HCT116 (cell line): ENCODE data around the gene FAM53B. TPM values are rescaled to one million over a fixed set of nuclear protein-coding genes. Genes with fewer than 3 reads are reported as not detected.

ENCODE experiments used
- ATAC-seq: fragments of 200-7000 bp; cut with Tn5 transposase; 2 replicates; pipeline ENCODE4 v1.9.1; 2020; ENCODE audit warnings: mild to moderate bottlenecking, moderate library complexity
- BruUV-seq: library from RNA; stranded (reverse); fragments of 400-500 nt; replicated peaks from 2 replicates; lab custom pipeline; 2021; lab: Mats Ljungman, UMichigan
- CTCF ChIA-PET: fragments of 300-600 bp; sonication (Branson Sonifier 250); formaldehyde crosslinking; loops from one replicate; lab custom pipeline; 2021; ENCODE audit warnings: antibody characterized with exemption; lab: Charles Lee
- POLR2A ChIA-PET: fragments of 300-600, 350-600 bp; sonication (Branson Sonifier 250); formaldehyde crosslinking; loops from one replicate; lab custom pipeline; 2021; ENCODE audit warnings: antibody characterized with exemption; lab: Charles Lee
- RAD21 ChIA-PET, 2 experiments: fragments of 300-600 bp; sonication (Branson Sonifier 250); formaldehyde crosslinking; loops; one replicate each; lab custom pipeline; 2023; ENCODE audit warnings: low total read pairs in 2 of 2; ENCODE audit not compliant: uncharacterized antibody in 2 of 2, unreplicated experiment in 2 of 2, low non-redundant PET in 1 of 2; lab: Charles Lee
- DNase-seq: peaks from one replicate; pipeline ENCODE4 v3.0.0-alpha.2; 2010; ENCODE audit warnings: low read depth, low spot score
- H2AFZ ChIP-seq: fragments of 200-600 bp; shearing (Covaris generic), sonication (generic); 2 replicates; pipeline ENCODE4 v1.6.1; 2017; ENCODE audit warnings: low read depth, mixed run types, mixed read lengths, antibody characterized with exemption, low read length; ENCODE audit not compliant: poor library complexity, severe bottlenecking
- H3K27ac ChIP-seq: 2 replicates; pipeline ENCODE4 v1.5.1; 2012; ENCODE audit warnings: low read depth, low read length
- H3K27me3 ChIP-seq: fragments of 200-600 bp; sonication (generic); 2 replicates; pipeline ENCODE4 v1.6.1; 2016; ENCODE audit warnings: mixed run types, low read length, mixed read lengths; ENCODE audit not compliant: insufficient read depth
- H3K36me3 ChIP-seq, 2 experiments: fragments of 200-500 bp in 1 of 2; fragments of 200-600 bp in 1 of 2; sonication (Bioruptor generic) in 1 of 2; sonication (generic) in 1 of 2; 2 replicates each; pipeline versions ENCODE4 v1.5.1 to v1.6.1; 2014 to 2016; ENCODE audit warnings: low read length in 2 of 2, inconsistent platforms in 1 of 2, mixed read lengths in 1 of 2, mixed run types in 1 of 2; ENCODE audit not compliant: insufficient read depth in 2 of 2, control insufficient read depth in 1 of 2
- H3K4me1 ChIP-seq, 2 experiments: fragments of 200-600 bp in 1 of 2; sonication (generic) in 1 of 2; 2 replicates each; pipeline versions ENCODE4 v1.5.1 to v1.6.1; 2012 to 2017; ENCODE audit warnings: low read length in 2 of 2, inconsistent platforms in 1 of 2, mild to moderate bottlenecking in 1 of 2, mixed read lengths in 1 of 2, mixed run types in 1 of 2, moderate library complexity in 1 of 2; ENCODE audit not compliant: insufficient read depth in 2 of 2, control insufficient read depth in 1 of 2
- H3K4me2 ChIP-seq: fragments of 200-600 bp; sonication (generic); 2 replicates; pipeline ENCODE4 v1.6.1; 2017; ENCODE audit warnings: mixed run types, low read length, mixed read lengths
- H3K4me3 ChIP-seq, 2 experiments: fragments of 200-600 bp in 1 of 2; sonication (generic) in 1 of 2; replicated peaks in 1 of 2; 2 replicates each; pipeline ENCODE4 v1.5.1; 2011 to 2016; ENCODE audit warnings: low read length in 2 of 2, control low read depth in 1 of 2, low read depth in 1 of 2, mild to moderate bottlenecking in 1 of 2, mixed read lengths in 1 of 2, mixed run types in 1 of 2
- H3K79me2 ChIP-seq: fragments of 200-600 bp; sonication (generic); 2 replicates; pipeline ENCODE4 v1.6.1; 2017; ENCODE audit warnings: mild to moderate bottlenecking, mixed run types, low read length, moderate library complexity, mixed read lengths; ENCODE audit not compliant: insufficient read depth
- H3K9ac ChIP-seq: fragments of 200-600 bp; sonication (generic); 2 replicates; pipeline ENCODE4 v1.6.1; 2016; ENCODE audit warnings: low read length, mixed read lengths
- H3K9me2 ChIP-seq: fragments of 200-600 bp; sonication (generic), shearing (Covaris generic); 2 replicates; pipeline ENCODE4 v1.6.1; 2017; ENCODE audit warnings: mixed run types, mild to moderate bottlenecking, moderate library complexity; ENCODE audit not compliant: insufficient read depth
- H3K9me3 ChIP-seq, 2 experiments: fragments of 200-500 bp in 1 of 2; fragments of 200-600 bp in 1 of 2; sonication (Bioruptor generic) in 1 of 2; sonication (generic) in 1 of 2; 2 replicates each; pipeline ENCODE4 v1.6.1; 2014 to 2017; ENCODE audit warnings: low read length in 2 of 2, mixed read lengths in 2 of 2, inconsistent platforms in 1 of 2, low read depth in 1 of 2, mild to moderate bottlenecking in 1 of 2, mixed run types in 1 of 2, moderate library complexity in 1 of 2; ENCODE audit not compliant: control insufficient read depth in 1 of 2, insufficient read depth in 1 of 2
- H4K20me1 ChIP-seq: fragments of 200-600 bp; sonication (generic), shearing (Covaris generic); 2 replicates; pipeline ENCODE4 v1.6.1; 2017; ENCODE audit warnings: mixed run types, mild to moderate bottlenecking, moderate library complexity; ENCODE audit not compliant: insufficient read depth
- ATF3 ChIP-seq: IDR thresholded peaks from 2 replicates; pipeline ENCODE4 v1.6.1; 2012
- CBX3 ChIP-seq: IDR thresholded peaks from 2 replicates; pipeline ENCODE4 v1.6.1; 2012; ENCODE audit warnings: low read depth
- CEBPB ChIP-seq: IDR thresholded peaks from 2 replicates; pipeline ENCODE4 v1.6.1; 2012; ENCODE audit warnings: low read depth
- EGR1 ChIP-seq: IDR thresholded peaks from 2 replicates; pipeline ENCODE4 v1.6.1; 2012; ENCODE audit warnings: low read depth
- ELF1 ChIP-seq: IDR thresholded peaks from 2 replicates; pipeline ENCODE4 v1.6.1; 2012; ENCODE audit warnings: low read depth, borderline replicate concordance
- EZH2 ChIP-seq: fragments of 200-600 bp; sonication (generic); IDR thresholded peaks from 2 replicates; pipeline ENCODE4 v1.6.1; 2017; ENCODE audit warnings: antibody characterized with exemption, mixed run types
- FOSL1 ChIP-seq: IDR thresholded peaks from 2 replicates; pipeline ENCODE4 v1.6.1; 2012; ENCODE audit warnings: low read depth
- JUND ChIP-seq: IDR thresholded peaks from 2 replicates; pipeline ENCODE4 v1.6.1; 2012
- POLR2A ChIP-seq: IDR thresholded peaks from 2 replicates; pipeline ENCODE4 v1.7.0; 2011; ENCODE audit warnings: borderline replicate concordance; ENCODE audit not compliant: insufficient read depth, insufficient read length; ENCODE audit errors: extremely low read depth
- POLR2AphosphoS5 ChIP-seq: IDR thresholded peaks from 2 replicates; pipeline ENCODE4 v1.6.1; 2011; ENCODE audit warnings: mild to moderate bottlenecking, low read depth, low read length, moderate library complexity
- RAD21 ChIP-seq: IDR thresholded peaks from 2 replicates; pipeline ENCODE4 v1.6.1; 2012; ENCODE audit warnings: low read depth, mild to moderate bottlenecking
- REST ChIP-seq: IDR thresholded peaks from 2 replicates; pipeline ENCODE4 v1.6.1; 2012; ENCODE audit warnings: low read depth
- SP1 ChIP-seq: IDR thresholded peaks from 2 replicates; pipeline ENCODE4 v1.6.1; 2012; ENCODE audit warnings: low read depth
- SRF ChIP-seq: IDR thresholded peaks from 2 replicates; pipeline ENCODE4 v1.6.1; 2012; ENCODE audit warnings: low read depth
- ZFX ChIP-seq: fragments of 450-650 bp; IDR thresholded peaks from 2 replicates; pipeline ENCODE4 v1.6.1; 2017
- ZNF274 ChIP-seq: fragments of 200-500 bp; sonication (Bioruptor generic); IDR thresholded peaks from 2 replicates; pipeline ENCODE4 v1.6.1; 2014; ENCODE audit warnings: mild to moderate bottlenecking, low read depth, low read length, inconsistent platforms
- intact Hi-C: fragments of 100-400 bp; cut with micrococcal nuclease; formaldehyde crosslinking; loops from 2 replicates; pipeline ENCODE4 v1.10.0; 2022
- total RNA-seq: library from RNA; stranded (reverse); gene quantifications from one replicate; pipeline ENCODE4 v1.2.1, GENCODE V29; 2021; ENCODE audit not compliant: unreplicated experiment
- TF ChIP-seq, protein P1 (sequence below), 3 experiments: fragments of 200-600 bp in 1 of 3; sonication (generic) in 1 of 3; IDR thresholded peaks in 2 of 3; conservative IDR thresholded peaks in 1 of 3; 2 replicates each; pipeline ENCODE4 v1.5.1; 2012 to 2017; ENCODE audit warnings: low read depth in 2 of 3, low read length in 2 of 3, antibody characterized with exemption in 1 of 3, borderline replicate concordance in 1 of 3, control low read depth in 1 of 3, mild to moderate bottlenecking in 1 of 3, mixed read lengths in 1 of 3, mixed run types in 1 of 3, moderate library complexity in 1 of 3; ENCODE audit not compliant: insufficient read depth in 1 of 3
- TF ChIP-seq, protein P2 (sequence below): IDR thresholded peaks from 2 replicates; pipeline ENCODE4 v1.6.1; 2012

FAM53B gene
- total RNA-seq, 1 experiment from 2014 or later = 19.6 TPM

DNA sequence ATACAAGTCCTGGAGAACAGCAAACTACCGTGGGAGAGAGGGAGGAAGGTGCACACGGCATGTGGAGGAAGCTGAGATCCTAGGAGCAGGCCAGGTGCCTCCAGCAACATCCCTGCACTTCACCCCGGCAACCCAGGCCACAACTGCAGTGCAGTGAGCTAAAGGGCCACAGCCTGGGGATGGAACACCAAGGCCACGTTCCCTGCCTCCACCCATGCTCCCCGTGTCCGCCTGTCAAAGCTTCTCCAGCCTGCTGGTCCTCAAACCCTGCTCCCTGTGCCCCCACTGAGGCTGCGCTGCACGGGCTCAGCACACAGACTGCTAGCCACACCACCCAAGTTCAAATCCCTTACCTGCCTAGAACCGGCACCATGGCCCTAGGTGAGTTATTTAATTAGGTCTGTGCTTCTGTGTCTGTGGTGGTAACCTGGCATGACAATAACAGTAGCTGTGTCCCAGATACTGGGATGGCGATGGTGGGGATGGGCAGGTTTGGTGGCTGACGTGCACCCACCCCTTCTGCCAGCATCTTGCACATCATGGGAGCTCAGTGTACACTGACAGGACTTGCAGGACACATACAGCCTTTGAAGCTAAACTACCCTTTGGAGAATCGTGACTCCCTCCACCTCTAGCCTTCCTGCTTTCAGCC, 85.5 kb downstream of the FAM53B start:
- POLR2A ChIA-PET = no interaction called here
- CTCF ChIA-PET = no interaction called here
- BruUV-seq = no TSS peak
- H3K4me1 ChIP-seq = 0 out of 4 replicates have a peak, but pooled peaks cover 0 to 3% of the 10 kb centered on the region in 2 experiments
- no peak overlapping the region for H3K9ac ChIP-seq
- RAD21 ChIA-PET = no interaction called here
- no peak overlapping the region for H2AFZ ChIP-seq
- DNase-seq = no peak
- H3K27me3 ChIP-seq = no peaks in the 10 kb centered on the region
- intact Hi-C loops = no loop called here
- no peak overlapping the region for H3K4me2 ChIP-seq
- H3K79me2 ChIP-seq = no peaks in the 10 kb centered on the region; the same call in 1 of the 2 replicates
- H3K27ac ChIP-seq = no peak overlapping the region
- TF ChIP-seq ZNF274 (no peak), JUND (no peak), REST (no peak), ZFX (no peak), CBX3 (no peak), POLR2AphosphoS5 (no peak), CEBPB (no peak), FOSL1 (no peak), POLR2A (no peak), ELF1 (no peak), SRF (no peak), EGR1 (no peak), RAD21 (no peak), EZH2 (no peak), SP1 (no peak), ATF3 (no peak)
- TF ChIP-seq, protein P1, sequence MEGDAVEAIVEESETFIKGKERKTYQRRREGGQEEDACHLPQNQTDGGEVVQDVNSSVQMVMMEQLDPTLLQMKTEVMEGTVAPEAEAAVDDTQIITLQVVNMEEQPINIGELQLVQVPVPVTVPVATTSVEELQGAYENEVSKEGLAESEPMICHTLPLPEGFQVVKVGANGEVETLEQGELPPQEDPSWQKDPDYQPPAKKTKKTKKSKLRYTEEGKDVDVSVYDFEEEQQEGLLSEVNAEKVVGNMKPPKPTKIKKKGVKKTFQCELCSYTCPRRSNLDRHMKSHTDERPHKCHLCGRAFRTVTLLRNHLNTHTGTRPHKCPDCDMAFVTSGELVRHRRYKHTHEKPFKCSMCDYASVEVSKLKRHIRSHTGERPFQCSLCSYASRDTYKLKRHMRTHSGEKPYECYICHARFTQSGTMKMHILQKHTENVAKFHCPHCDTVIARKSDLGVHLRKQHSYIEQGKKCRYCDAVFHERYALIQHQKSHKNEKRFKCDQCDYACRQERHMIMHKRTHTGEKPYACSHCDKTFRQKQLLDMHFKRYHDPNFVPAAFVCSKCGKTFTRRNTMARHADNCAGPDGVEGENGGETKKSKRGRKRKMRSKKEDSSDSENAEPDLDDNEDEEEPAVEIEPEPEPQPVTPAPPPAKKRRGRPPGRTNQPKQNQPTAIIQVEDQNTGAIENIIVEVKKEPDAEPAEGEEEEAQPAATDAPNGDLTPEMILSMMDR (IDR thresholded peaks at IDR 0.05 in 2 of 3, conservative IDR thresholded peaks at IDR 0.05 in 1 of 3; ENCODE audit: borderline replicate concordance in 1 of 3, insufficient read depth in 1 of 3, low read depth in 2 of 3, low read length in 2 of 3) = no peak
- TF ChIP-seq, protein P2, sequence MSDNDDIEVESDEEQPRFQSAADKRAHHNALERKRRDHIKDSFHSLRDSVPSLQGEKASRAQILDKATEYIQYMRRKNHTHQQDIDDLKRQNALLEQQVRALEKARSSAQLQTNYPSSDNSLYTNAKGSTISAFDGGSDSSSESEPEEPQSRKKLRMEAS = no peak
- no peaks in the 10 kb centered on the region for H3K9me2 ChIP-seq
- no peak for ATAC-seq
- no peak overlapping the region for H3K4me3 ChIP-seq
- no peaks in the 10 kb centered on the region for H3K36me3 ChIP-seq
- H4K20me1 ChIP-seq = no peaks in the 10 kb centered on the region
- no peaks in the 10 kb centered on the region for H3K9me3 ChIP-seq
